Activated CD4-positive, alpha-beta T cell treated with anti-CD3 and anti-CD28 coated beads, Interleukin-2, Interleukin-4, amounts not matched to agents 100 ng/mL and 50 ng/mL, durations not matched to agents 16 hours and 8 hours (primary cell): ENCODE data around the gene BCAR3.

Experiments used
- DNase-seq: peaks from one replicate; pipeline ENCODE4 v3.0.0-alpha.2; 2020; ENCODE audit warnings: low spot score

The BCAR3 gene

DNA sequence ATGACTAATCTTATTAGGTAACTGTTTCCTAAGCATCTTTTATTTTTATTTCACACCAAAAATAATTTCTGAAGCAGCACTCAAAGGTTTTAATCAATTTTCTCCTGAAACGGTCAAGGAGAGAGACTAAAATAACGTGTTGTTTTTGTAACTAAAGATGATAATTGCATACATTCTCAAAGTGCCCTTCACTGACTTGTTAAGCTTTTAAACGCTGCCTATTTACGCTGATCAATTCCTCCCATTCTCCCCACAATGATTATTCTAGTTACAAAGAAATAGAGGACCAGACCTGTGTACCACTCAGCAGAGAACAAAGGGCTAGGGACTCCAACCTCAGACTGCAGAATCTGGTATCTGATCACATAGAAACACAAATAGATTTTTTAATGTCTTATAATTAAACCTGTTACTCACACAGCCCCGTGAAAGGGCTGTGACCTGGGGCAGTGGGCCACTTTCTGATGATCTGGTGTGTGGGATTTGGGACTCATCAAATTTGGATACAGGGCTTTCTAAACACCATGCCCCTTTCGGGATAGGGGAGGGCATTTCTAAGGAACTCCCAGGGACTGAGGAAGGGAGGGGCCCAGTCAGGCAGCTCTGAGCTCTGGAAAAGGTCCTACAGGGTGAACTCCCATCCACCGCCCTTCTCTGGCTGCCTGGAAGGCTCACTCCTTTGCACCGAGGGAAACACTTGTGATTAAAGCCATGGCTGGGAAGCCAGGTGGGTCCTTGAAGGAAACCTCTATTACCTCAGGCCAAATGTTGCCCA, 65.2 kb downstream of the BCAR3 start:
- no peak for DNase-seq

DNA sequence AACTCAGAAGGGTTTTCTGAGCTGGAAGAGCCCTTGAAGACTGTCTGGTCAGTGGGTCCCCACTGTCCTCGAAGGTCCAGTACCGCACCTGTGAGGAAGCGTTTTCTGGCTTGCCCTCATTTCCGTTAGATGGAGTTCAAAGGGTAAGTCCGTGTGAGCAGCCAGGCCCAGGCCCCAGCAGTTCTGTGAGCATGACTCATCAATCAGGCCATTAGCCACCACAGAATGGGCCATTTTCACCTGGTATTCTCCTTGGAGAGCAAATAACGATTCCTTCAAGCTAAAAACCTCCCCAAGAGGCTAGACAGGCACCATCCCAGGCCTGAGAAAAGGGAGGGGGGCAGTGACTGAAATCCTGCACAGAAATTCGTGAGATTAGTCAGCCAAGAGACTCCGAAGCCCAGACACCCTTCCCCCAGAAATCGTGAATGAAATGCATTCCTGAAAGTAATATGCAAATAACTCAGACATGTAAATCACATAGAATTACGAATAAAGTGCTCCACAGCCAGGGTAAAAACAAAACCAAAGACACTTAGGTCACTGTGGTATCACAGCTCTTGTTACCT, 66.0 kb downstream of the BCAR3 start:
- peak; percentile 89 for DNase-seq

DNA sequence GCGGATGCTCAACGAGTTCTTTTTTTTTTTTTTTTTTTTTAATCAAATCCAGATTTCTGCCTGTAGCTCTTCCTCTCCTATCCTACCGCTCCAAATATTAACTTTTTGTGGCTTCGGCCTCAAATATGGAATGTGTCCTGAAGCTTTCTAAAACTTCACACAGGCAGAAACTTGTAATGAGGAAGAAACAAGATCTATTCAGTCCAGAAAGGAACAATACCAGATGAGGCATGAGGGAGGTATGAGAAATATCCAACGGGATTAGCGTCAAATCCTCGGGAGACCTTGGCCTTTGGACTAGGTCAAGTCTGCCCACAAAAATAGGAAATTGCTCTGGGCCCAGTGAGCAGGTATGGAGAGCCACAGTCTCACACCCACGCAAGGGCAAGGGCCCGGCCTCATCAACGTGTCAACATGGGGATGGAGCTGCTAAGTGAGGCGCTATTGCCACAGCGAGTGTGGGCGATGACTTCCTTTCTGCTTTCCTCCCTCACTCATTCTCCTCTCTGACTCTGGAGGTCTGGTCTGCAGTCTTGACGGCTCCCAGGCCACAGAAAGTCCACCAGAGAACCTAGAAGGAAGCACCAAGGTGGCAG, 66.6 kb downstream of the BCAR3 start:
- peak; percentile 61 for DNase-seq

DNA sequence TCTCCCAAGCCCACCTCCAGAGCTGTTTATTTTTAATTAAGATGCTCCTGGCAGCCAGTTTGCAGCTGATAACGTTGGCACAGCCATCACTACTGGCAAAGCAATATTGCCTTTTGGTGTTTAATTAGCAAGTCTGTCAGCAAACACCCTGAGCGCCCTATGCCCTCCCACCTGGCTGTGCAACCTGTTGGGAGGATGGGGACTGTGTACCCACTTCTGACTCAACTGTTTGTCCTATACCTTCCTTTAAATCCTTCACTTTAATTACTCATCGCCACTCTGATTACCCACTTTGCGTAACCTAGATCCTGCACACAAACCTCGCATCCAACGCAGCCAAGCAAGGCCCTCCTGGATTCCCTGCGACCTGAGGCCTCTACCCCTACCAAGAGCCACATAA, 67.1 kb downstream of the BCAR3 start:
- no peak for DNase-seq

DNA sequence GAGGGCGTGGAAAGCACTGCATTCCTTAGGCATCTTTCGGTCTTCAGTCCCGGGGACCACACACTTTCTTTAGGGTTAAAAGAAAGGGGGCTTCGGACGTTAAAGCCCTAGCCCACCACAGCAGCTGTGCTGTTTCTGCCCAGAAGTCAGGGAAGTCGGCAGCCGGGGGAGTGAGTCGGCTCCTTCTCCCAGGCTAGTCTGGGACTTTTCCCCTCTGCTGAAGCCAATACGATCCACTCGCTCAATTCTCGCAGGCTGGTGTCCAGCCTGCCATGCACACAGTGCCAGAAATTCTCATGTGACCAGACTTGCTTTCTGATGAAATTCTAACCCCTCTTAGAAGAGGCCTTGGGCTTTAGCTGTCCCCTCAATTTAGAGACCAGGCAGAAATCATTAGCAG, 67.7 kb downstream of the BCAR3 start:
- DNase-seq, result no peak

DNA sequence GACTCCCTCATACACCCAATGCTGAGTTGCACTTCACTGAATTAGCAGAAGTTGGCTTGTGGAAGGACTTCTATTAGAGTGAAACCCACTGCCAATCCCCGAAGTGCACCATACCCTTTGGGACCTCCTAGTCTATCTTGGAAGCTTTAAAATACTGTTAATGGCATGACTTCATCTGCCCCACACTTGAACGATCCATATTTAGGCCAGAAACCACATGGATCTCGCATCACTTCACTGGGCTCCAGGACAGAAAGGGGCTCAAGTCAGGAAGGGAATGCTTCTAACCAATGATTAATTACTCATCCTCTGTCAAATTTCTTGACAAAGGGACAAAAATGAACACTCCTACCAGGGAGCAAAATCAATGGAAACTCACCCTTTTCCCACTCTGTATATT, 69.1 kb downstream of the BCAR3 start:
- DNase-seq, result no peak

DNA sequence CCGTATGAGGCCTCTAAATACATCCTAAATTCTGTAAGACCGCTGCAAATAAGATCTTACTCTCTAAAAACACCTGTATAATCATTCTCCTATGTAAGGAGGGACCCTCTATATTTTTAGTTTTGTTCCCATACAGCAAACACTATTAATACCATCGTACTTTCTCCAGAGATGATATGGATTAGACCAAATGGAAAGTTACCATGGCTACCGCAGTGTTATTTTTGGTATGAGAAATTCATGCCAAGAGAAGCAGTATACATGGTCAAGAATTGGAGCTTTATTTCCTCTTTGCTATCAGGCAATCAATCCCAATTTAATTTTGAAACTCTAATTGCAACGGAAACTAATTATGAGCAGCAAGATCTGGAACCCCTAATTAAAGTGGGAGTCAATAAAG, 70.0 kb downstream of the BCAR3 start:
- DNase-seq, result no peak

DNA sequence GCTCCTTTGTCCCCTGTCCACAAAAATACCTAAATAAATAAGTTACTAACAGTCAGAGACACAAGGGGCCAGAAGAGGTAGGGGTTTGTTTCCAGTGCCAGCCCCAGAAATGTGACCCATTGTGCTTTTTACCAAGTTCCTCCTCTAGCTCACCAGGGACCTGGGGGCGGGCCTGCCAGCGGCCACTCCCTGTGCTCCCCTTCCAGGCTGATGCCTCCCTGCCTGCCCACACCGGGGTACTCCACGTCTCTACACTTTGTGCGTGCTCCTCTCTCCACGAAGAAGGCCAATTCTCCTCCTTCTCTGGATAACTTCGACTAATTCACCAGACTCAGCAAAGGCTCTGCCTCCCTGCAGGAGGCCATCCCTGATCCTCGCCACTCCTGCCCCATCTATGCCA, 72.1 kb downstream of the BCAR3 start:
- no peak for DNase-seq

DNA sequence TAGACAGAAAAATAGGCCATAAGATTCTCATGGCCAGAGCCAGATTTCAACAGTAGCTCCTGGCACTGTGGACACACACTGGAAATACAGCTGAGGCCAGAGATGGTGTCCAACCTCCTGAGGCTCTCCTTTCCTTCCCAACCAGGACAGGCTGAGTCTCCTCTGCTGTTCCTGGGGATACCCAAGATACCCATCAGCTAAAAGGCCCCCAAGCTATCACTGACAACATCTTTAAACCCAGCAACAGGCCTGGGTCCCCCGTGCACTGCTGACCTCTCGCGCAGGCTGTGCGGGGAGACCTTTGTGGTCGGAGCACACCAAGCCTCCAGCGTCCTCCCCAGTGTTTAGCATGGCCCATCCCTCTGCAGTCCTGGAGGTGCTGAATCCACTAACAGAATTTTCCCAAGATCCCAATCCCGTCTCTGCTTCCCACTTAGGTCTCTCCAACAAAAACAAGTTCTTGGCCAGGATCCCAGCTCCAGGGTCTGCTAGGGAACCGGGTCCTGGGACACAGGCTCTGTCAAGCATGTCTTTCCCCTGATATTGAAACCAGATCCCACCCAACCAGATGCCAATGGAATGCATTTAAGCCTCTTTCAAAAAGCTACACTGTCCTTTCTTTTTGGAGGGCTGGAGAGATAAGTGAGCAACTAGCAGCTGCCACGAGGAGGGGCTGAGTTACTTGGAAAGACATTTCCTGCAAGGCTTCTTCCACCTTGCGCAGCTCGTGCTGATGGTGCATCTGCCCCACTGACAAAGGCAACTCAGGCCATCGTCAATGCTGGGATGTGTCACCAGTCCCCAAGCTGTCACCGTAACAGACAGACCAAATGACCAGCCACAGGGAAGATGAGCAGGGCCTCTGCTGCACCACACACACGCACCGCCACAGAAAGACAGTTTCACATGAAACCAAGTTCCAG, 73.2 kb downstream of the BCAR3 start:
- peak; percentile 20 for DNase-seq

DNA sequence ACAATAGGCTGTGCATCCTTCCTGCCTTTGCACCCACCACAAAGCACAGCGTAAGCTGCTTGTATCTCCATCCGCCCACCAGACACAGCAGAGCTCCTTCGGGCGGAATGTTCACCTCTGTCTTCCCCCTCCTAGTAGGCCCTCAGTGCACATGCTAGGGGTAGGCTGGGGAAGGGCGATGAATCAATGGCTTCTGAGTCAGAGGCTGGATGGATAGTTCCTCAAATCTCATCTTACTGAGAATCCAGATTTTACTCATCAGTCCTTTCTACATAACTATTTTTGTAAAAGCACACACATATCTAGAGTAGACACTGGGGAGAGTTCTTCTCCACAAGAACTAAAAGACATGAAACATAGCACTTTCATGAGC, 73.8 kb downstream of the BCAR3 start:
- peak; percentile 90 for DNase-seq

DNA sequence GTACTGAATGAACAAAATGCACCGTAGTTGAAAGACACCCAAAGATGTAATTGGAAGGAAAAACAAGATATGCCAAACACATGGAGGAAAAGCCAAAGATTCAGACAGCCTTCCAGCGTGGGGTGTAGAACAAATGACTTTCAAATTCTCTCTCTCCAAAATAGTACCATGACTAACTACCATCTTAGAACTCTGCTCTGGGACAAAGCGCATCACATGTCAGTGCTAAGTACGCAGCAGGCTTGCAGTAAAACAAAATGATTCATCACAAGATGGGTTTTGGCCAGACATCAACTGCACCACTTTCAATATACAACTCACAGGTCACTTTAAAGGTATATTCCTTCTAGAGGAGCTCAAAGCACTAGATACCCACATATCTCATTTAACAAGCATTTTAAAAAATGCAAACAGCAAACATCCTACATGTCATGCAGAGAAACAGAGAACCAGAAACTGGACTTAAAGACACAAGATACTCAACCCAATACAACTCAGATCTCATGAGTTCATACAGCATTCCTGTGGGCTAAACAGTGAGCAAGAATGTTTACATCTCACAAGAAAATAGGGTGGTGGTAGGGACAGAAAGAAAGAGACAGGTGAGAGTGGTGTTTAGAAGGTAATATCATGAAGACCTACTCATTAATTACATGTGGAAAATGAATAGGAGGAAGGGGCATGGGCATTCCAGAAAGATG, 75.7 kb downstream of the BCAR3 start:
- no peak for DNase-seq

DNA sequence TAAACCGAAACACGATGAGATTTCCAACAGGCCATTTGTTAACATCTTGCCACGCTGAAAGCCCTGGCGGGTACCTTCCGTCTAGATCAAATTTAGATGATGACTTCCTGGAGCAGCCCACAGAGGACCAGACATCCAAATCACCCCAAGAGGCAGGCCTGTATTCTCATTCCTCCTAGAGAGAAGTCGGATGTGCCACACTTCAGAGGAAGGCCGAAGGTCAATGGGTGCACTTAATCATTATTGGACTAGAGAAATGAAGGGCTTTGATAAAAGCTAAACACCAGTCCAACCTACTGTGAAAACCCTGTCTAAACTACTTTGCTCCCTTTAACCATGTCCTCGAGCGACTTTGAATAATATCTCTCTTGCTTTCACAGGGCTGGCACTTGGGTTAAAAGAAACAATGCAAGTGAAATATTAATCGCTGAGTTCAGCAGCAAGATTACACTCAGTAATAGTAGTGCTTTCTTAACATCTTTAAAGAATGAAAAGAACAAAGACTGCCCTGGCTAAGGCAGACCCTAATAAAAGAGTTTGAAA, 76.5 kb downstream of the BCAR3 start:
- no peak for DNase-seq

DNA sequence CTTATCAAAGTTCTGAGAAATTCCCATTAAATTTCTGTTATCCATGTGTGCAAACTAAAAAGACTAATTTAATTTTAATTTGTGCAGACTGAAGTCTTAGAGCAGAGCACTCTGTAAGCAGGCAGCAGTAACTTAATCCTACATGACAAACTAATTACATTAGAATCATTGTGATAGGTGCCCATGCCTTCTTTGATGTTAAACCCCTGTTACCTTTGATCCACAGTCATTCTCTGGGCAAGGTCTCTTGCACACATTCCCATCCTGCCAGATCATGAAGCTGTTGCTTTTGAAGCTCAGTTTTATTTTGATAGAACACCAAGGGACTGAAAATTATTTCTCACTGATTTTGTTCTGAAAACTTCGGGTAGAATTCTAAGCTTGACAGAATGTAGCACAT, 77.2 kb downstream of the BCAR3 start:
- DNase-seq, result no peak

DNA sequence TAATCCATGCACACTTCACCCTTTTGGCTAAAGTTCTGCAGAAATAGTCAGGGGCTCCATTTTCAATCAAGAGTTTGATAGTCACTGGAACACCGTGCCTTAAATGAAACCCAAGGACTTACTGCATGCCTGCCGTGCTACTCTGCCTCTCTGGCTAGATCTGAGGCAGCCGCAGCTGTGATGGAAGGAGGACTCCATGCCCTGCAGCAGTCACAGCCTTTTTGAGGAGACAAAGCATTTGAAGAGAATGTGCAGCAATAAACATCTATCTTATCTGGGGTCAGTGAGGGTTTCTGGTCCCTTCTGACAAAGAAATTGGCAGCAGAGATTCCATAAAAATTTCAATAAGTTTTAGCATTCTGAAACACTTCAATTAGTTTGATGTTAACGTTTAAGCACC, 78.0 kb downstream of the BCAR3 start:
- no peak for DNase-seq

DNA sequence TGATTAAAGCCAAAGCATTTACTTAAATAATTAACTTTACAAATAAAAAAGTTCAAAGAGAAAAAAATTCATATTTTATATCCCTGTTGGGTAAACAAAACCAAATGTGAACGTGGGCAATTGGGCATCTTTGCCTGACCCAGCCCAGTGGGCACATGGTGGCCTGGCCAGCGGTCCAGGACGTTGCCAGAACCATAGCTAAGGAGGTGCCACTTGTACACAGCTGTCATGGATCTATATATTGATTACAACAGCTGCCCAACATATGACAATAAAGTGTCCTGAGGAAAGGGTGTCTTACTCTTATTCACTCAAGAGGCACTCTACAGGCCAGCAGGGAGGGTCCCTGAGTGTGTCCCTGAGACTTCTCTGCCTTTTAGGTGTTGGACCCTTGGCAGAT, 78.5 kb downstream of the BCAR3 start:
- no peak for DNase-seq

DNA sequence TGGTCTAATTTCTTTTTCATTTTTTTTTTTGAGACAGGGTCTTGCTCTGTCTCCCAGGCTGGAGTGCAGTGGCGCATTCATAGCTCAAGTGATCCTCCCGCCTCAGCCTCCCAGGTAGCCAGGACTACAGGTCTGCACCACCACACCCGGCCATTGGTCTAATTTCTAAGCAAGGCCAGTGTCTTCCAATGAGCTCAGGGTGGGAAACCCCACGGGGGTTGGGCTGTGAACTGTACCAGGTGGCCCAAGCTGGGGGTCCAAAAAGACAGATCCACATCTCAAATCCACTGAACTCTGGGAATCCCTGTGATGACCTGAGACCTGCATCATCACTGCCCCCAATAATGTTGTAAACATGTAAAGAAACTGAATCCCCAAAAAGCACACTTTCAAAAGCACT, 79.5 kb downstream of the BCAR3 start:
- DNase-seq, result no peak

DNA sequence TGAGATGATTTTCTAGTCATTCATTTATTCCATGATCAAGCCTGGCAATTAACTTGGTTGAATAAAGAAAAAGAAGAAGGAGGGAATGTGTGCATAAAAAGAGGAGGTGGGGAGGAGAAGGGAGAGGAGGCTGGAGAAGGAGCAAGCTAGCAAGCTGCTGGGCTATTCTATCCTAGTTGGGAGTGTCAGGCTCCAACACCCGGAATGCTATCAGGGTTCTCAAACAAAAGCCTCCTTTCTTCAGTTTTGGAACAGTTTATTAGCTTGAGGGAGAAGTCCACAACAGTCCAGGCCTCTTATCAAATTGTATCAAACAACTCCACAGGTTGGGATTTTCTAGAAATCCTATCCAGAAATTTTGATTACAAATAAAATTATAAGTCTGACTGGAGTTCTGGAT, 80.0 kb downstream of the BCAR3 start:
- no peak for DNase-seq

DNA sequence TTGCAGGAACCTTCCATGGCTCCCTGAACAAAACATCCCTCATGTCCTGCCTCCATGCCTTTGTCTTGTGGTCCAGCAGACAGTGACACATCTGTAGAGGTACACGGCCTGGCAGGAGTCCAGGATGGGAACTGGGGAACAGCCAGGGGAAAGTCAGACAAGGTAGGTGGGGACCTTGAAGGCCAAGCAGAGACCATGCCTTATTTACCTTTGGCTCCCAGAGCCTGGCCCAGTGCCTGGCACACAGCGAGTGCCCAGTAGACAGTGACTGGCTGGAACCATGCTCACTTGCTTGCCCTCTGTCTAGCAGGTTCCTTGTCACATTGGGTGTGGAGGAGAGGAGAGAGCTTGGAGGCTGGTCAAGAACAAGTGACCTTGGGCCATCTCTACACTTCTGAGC, 81.0 kb downstream of the BCAR3 start:
- no peak for DNase-seq

DNA sequence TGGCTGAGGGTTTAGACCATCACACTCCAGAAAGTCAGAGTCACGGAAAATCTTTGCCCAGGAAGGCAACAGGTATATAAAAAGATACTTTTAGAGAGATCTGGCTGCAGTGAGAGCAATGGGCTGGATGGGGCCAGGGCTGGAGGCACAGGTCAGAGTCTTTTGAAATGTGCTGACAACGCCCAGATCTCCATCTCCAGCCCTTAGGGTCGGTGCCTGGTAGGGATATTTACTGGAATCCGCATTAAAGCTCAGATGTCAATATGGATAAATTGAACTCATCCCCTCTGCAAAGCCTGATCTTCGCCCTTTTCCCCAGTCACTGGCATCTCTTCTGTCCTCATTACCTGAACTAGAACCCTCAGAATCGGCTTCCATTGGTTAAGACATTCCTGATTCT, 82.2 kb downstream of the BCAR3 start:
- DNase-seq, result no peak

DNA sequence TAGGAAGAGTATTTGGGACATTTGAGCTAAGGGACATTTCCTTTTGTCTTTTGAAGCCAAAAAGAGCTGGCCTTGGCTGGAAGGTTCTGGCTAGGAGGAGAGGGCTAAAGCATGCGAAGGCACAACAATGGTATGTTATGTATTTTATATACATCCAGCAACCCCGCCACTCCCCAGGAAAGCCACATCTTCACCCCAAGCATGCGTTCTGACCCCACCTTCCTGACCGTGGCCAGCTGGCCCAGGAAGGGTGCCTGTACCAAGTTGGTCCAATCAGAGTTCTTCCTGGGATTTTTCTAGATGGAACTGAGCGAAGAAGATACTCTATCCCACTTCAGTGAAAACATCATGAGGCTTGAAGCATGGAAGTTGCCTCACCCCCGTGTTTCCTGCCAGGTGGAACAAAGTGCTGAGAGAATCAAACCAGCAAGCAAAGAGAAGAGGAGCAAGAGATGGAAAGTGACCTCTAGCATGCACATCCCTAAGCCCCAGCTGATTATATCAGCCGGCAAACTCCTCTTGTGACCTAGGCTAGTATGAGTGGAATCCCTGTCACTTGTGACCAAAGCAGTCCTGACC, 82.7 kb downstream of the BCAR3 start:
- no peak for DNase-seq

DNA sequence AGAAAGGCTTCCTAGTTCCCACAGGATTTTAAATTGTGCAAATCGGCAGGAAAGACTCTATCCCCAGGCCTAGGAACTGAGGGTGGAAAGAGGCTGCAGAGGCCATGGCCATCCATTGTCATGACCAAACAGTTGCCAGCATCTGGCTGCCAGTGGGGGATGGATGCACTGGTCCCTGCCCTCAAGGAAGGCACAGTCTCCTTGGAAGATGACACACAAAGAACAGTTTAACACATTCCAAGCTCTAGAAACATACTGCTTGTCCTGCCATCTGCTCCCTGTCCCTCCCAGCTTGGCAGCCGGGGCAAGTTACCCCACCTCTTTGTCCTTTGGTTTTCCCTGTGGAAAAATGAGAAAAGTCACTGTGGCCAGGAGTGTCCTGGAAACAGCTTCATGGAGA, 83.2 kb downstream of the BCAR3 start:
- no peak for DNase-seq
